CMK (cell line): ENCODE results near the gene SLC7A6.
A peak's percentile ranks its signal among the peaks of the same experiment; 100 is the strongest.

Experiments
- DNase-seq: peaks from one replicate; pipeline ENCODE4 v3.0.0-alpha.2; 2010; ENCODE audit warnings: low read depth

The SLC7A6 gene

GRCh38 chr16:68257251-68257905 lies 6.9 kb upstream of the SLC7A6 start:
- DNase-seq = no peak

GRCh38 chr16:68257906-68258800 lies 6.2 kb upstream of the SLC7A6 start:
- DNase-seq = no peak

GRCh38 chr16:68259007-68259825 lies 5.1 kb upstream of the SLC7A6 start:
- DNase-seq = no peak

GRCh38 chr16:68263559-68264127 lies 683 bp upstream of the SLC7A6 start:
- DNase-seq = no peak

- peak; percentile 52 for DNase-seq
Measured at GRCh38 chr16:68265078-68265920, 973 bp downstream of the SLC7A6 start.

GRCh38 chr16:68267612-68268405 lies 3.5 kb downstream of the SLC7A6 start:
- no peak for DNase-seq

GRCh38 chr16:68269793-68270192 lies 5.5 kb downstream of the SLC7A6 start:
- DNase-seq = no peak

GRCh38 chr16:68270353-68270752 lies 6.0 kb downstream of the SLC7A6 start:
- no peak for DNase-seq

- DNase-seq = no peak
Measured at GRCh38 chr16:68272507-68273209, 8.3 kb downstream of the SLC7A6 start.

GRCh38 chr16:68273459-68273858 lies 9.1 kb downstream of the SLC7A6 start:
- no peak for DNase-seq

- no peak for DNase-seq
Measured at GRCh38 chr16:68273896-68274295, 9.6 kb downstream of the SLC7A6 start.

GRCh38 chr16:68274441-68274840 lies 10.1 kb downstream of the SLC7A6 start:
- DNase-seq = no peak

- no peak for DNase-seq
Measured at GRCh38 chr16:68275611-68276191, 11.4 kb downstream of the SLC7A6 start.

GRCh38 chr16:68276223-68276622 lies 11.9 kb downstream of the SLC7A6 start:
- no peak for DNase-seq

- DNase-seq = no peak
Measured at GRCh38 chr16:68279726-68280558, 15.6 kb downstream of the SLC7A6 start.

GRCh38 chr16:68281368-68282063 lies 17.2 kb downstream of the SLC7A6 start:
- DNase-seq = no peak

GRCh38 chr16:68282064-68282452 lies 17.7 kb downstream of the SLC7A6 start:
- DNase-seq = no peak

- no peak for DNase-seq
Measured at GRCh38 chr16:68283346-68283745, 19.0 kb downstream of the SLC7A6 start.
